HG03025 (cell line): ENCODE data around the gene RPS18.
A peak's percentile ranks its signal among the peaks of the same experiment; 100 is the strongest.
"Not testable (repeated sequence)": the region's sequence is repeated elsewhere in the genome, so short reads cannot be mapped to it uniquely, and the experiment has no call there.

Source experiments
- ATAC-seq: cut with Tn5 transposase; IDR thresholded peaks from one replicate; pipeline ENCODE4 v1.9.1; 2021; ENCODE audit warnings: mild to moderate bottlenecking, moderate library complexity; ENCODE audit not compliant: unreplicated experiment, low FRiP score

Gene RPS18

DNA sequence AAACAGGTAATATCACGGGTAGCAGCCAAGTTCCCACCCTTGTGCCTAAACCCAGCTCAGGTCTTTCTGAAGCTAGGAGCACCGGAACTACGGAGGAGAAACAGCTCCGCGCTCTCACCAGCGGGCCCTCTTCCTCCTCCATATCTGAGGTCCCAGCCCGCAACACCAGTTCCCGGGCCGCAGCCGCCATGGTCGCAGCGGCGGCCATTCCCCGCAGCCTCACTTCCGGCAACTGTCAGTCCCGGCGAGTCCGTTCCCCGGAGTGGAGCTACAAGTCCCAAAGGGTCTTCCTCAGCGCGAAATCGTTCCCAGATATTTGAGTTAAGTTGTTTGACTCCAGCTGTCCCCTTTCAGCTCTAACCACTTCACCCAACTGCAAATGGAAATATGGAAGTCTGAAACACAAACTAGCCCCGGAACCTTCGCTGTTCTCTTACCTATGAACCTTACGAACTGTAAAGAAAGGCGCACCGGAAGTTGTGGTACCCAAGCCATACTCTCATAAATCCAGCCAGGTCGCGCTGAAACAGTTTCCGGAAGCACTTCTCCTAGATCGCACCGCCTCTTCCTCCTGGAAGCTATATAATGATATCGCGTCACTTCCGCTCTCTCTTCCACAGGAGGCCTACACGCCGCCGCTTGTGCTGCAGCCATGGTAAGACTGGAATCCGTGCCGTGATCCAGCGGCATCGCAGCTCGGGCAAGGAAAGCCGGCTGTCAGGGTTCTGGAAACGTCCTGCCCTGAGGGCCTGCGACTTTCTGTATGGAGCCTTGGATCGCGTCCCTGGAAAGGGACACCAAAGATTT is at the start of gene RPS18, which contains the start of gene VPS52:
TSS of gene RPS18 (plus strand) at position 608 of the 807 bp plus-strand sequence. CDS start at position 653, 45 bp downstream.
TSS of gene VPS52 (minus strand) at position 409 of the 807 bp plus-strand sequence. CDS start at position 208, 201 bp downstream.
- ATAC-seq = peak; percentile 68

DNA sequence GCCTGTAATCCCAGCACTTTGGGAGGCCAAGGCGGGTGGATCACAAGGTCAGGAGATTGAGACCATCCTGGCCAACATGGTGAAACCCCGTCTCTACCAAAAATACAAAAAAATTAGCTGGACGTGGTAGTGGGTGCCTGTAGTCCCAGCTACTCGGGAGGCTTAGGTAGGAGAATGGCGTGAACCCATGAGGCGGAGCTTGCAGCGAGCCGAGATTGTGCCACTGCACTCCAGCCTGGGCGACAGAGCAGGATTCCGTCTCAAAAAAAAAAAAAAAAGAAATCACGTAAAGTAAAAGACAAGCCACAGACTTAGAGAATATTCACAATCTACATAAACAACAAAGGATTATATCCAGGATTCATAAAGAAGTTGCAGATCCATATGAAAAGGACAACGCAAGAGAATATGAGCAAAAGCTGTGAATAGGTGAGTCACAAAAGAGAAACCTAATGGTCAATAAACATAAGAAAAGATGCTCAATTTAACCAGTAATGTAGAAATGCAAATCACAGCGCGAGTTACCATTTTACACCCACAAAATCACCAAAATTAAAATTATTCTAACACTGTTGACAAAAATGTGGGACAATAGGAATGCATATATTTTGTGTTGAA is 45.3 kb upstream of the RPS18 start:
- ATAC-seq = not testable (repeated sequence)

GRCh38 chr6:33235221-33235634 is 36.6 kb upstream of the RPS18 start:
- no peak for ATAC-seq

GRCh38 chr6:33236328-33236727 is 35.5 kb upstream of the RPS18 start:
- ATAC-seq = no peak

DNA sequence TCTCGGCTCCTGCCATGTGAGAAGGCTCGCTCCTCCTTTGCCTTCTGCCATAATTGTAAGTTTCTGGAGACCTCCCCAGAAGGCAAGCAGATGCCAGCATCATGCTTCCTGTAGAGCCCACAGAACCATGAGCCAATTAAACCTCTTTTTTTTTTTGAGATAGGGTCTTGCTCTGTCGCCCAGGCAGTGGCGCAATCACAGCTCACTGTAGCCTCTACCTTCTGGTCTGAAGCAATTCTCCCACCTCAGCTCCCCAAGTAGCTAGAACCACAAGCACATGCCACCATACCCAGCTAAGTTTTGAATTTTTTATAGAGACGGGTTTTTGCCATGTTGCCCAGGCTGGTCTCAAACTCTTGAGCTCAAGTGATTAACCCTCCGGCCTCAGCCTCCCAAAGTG is 35.0 kb upstream of the RPS18 start:
- ATAC-seq = no peak

DNA sequence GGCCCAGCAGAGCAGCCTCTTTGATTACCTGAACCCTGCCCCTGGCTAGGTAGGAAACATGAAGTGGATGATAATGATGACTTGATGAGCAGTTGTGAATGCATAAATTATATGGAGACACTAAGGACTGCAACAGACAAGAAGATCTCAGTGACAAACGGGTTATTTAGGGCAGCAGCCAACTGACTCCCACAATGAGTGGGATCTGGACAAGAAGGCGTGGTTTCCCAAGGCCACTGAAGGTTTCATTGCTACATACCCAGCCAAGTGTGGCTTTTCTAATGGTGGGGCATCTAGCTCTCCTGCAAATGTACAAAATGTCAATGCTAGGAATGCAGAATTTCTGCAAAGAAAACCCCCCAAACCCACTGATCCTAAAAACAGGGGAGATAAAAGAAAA is 34.1 kb upstream of the RPS18 start:
- no peak for ATAC-seq

- ATAC-seq = no peak
These were observed 29.9 kb upstream of the RPS18 start for GRCh38 chr6:33241968-33242367.

- no peak for ATAC-seq
These were observed 28.4 kb upstream of the RPS18 start for GRCh38 chr6:33243476-33243875.

DNA sequence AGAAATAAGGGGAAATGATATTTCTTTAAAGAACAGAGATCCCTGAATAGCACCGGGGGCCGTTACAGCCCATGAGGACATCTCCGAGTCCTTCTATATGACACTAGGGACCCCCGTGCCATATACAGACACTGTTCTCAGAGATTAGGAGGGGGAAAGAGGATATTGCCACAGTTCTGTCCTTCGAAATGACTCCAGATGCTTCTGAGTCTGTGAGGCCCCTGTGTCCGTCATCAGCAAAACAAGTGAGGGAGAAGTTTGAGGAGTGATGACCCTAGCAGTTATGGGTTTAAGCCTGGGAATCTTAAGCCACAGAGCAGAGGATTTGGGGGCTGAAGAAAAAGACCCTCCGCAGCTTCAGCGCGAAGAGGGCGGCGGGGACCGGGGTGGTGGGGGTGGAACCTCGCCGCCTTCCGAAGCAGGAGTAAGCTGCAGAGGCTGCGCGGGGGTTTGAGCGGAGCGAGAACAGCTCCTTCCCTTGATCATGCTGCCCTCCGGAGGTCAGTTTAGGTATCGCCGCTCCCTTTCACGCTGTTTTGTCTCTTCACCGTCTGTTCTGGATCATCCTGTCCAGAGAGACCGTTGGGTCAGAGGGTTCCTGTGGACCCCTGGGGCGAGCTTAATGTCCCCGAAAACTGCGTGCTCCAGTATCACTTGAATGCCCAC is 23.8 kb upstream of the RPS18 start:
- ATAC-seq = peak; percentile 35

- ATAC-seq = no peak
These were observed 23.3 kb upstream of the RPS18 start for GRCh38 chr6:33248643-33248931.

GRCh38 chr6:33248932-33249731 is 22.7 kb upstream of the RPS18 start:
- peak; percentile 86 for ATAC-seq

DNA sequence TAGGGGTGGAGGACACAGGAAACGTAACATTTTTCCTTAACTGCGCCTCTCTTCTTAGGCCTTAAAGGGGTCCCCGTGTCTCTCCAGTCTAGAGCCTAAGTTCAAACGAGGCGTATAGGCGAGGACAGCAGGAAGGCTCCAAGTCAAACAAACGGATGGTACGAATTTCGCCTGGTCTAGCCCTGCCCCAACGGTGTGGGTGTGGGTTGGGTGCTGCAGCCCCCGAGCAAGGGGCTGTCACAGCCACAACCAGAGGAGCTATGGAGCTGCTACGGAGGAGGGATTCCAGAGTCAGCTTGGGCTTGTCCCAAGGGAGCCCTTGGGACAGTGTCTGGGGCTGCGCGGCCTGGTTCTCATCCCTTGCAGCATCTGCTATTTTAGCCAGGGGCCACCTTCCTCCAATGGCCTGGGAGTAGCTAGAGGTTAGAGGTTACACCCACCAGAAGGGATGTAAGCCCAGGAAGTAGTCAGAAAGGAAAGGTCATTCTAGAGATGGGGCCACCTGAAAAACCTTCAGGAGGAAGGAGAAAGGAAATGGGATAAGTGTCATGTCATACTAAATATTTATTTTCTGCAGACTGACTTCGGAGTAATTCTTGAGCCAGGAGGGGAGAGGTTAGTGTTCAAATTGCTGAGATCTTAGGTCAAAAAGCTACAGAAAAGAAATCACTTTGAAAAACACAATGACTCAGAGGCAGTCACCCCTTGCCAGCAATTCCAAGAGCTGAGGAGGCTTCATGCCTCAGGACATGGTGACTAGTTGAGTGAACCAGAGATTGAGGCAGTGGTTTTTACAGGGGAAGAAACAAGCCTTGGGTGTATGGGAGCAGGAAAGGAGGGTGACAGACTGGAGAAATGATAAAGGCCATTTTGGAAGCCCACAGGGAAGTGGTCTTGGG is 21.9 kb upstream of the RPS18 start:
- ATAC-seq = no peak

DNA sequence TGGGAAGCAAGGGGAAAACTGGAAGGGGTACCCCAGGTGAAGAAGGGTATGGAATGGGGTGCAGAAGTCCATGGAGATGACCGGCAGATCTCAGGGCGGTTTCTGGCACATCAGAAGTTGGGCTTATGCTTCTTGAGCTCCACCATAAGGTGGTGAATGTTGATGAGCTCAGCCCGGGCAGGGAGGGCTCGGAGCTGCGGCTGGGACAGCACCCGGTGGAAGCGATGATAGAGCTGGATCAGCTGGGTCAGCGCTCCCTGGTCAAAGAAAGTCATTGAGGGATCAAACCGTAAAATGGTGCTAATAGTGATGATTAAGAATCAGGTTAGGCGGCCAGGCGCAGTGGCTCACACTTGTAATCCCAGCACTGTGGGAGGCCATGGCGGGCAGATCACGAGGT is 21.1 kb upstream of the RPS18 start:
- ATAC-seq = no peak

GRCh38 chr6:33251395-33252012 is 20.4 kb upstream of the RPS18 start:
- ATAC-seq = no peak

DNA sequence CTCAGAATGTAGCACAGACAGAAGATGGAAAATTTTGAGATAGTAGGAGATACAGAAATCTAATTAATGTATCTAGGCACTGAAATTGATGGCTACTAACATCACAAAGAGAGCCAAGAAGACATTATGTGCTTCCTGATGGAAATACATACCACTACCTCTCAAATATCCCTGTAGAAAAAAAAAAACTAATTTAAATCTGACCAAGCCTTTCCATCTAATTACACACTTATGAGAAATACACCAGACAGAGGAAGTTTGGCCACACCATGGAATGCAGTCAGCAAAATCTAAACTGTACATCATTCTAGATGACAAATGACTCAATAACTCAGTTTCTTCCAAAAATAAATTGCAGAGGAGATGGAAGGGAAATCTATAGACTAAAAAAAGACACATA is 19.1 kb upstream of the RPS18 start:
- no peak for ATAC-seq

- no peak for ATAC-seq
These were observed 17.3 kb upstream of the RPS18 start for GRCh38 chr6:33254591-33254990.

DNA sequence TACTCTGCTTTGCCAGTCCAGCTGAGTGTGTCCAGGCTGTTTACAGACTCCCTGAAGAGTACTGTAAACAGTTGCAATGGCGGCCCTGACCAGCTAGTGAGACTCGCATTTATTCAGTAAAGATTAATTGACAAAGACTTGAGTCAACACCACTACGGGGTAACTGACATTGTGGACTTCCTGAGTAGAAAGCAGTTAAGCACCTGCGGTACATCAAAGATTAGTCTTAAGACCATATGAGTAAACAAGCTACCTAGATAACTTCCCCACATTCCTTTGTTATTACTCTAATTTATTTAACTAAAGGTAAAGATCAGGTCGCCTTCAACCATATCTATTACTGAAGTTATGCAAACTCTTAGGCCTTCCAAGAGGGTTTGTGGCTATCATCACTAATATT is 12.8 kb upstream of the RPS18 start:
- ATAC-seq = no peak

GRCh38 chr6:33262490-33262889 is 9.4 kb upstream of the RPS18 start:
- not testable (repeated sequence) for ATAC-seq

GRCh38 chr6:33264015-33264414 is 7.9 kb upstream of the RPS18 start:
- ATAC-seq = no peak
